Testis (tissue), 3 donors: ENCODE results near the gene PLAAT5. TPM values are rescaled to one million over a fixed set of nuclear protein-coding genes. Genes with fewer than 3 reads are reported as not detected.

Experiments used
- DNase-seq: peaks from one replicate; pipeline ENCODE4 v3.0.0-alpha.2; 2019
- H3K27ac ChIP-seq, 2 donors: fragments of 200-600 bp; sonication (generic); one replicate each; pipeline ENCODE4 v1.5.1; 2019
- H3K27me3 ChIP-seq: fragments of 200-600 bp; sonication (generic); one replicate; pipeline ENCODE4 v1.5.1; 2019
- H3K36me3 ChIP-seq: fragments of 200-600 bp; sonication (generic); one replicate; pipeline ENCODE4 v1.5.1; 2017; ENCODE audit warnings: low read depth; ENCODE audit errors: missing control alignments
- H3K4me1 ChIP-seq: fragments of 200-600 bp; sonication (generic); one replicate; pipeline ENCODE4 v1.5.1; 2019
- H3K4me3 ChIP-seq, 2 donors: fragments of 200-600 bp; sonication (generic); one replicate each; pipeline ENCODE4 v1.5.1; 2017 to 2019
- H3K9me3 ChIP-seq: fragments of 200-600 bp; sonication (generic); one replicate; pipeline ENCODE4 v1.5.1; 2017
- CTCF ChIP-seq, 3 experiments: fragments of 450-650 bp in 2 of 3; fragments of 200-600 bp in 1 of 3; sonication (generic) in 1 of 3; IDR thresholded peaks; one replicate each; pipeline ENCODE4 v1.5.1; 2016 to 2019; ENCODE audit warnings: antibody characterized with exemption in 3 of 3, mild to moderate bottlenecking in 2 of 3, moderate library complexity in 1 of 3
- POLR2A ChIP-seq: fragments of 450-650 bp; IDR thresholded peaks from one replicate; pipeline ENCODE4 v1.6.1; 2017; ENCODE audit warnings: antibody characterized with exemption, mild to moderate bottlenecking, moderate library complexity
- WGBS, 2 donors: methylation state at CpG; one replicate each; pipeline ENCODE4 v1.1.5; 2018; 5-methylcytosine and 5-hydroxymethylcytosine counted together
- intact Hi-C: fragments of 100-400 bp; cut with DNase I; formaldehyde crosslinking; loops from one replicate; pipeline ENCODE4 v1.15.1; 2023; ENCODE audit warnings: low total_unique reads
- polyA plus RNA-seq: library from polyadenylated mRNA; stranded (reverse); fragments of 350-450 nt; fragmentation: Illumina TruSeq; extraction: RNeasy Lipid Tissue Mini Kit (QIAGEN cat#74804); gene quantifications from one replicate; pipeline ENCODE4 v1.2.3, GENCODE V29; 2014; ENCODE audit warnings: low read depth, low replicate concordance; ENCODE audit not compliant: insufficient read depth
- total RNA-seq, 2 donors: library from RNA; depleted of rRNA; stranded (reverse); fragments of >200 nt; gene quantifications; one replicate each; pipeline ENCODE4 v1.2.3, GENCODE V29; 2016

Gene PLAAT5
- total and polyA plus RNA-seq, 3 donors from 2014 or later: 60.6 to 148 (median 92.8) TPM

- DNase-seq: no peak
Observed at GRCh38 chr11:63504933-63505586, 14.1 kb upstream of the PLAAT5 start.

GRCh38 chr11:63504054-63504453 lies 13.1 kb upstream of the PLAAT5 start:
- no peak for DNase-seq
- no peaks in the 10 kb centered on the region for H3K27me3 ChIP-seq
- TF ChIP-seq CTCF (IDR thresholded peaks at IDR 0.05) (no peak), POLR2A (no peak)
- WGBS, 2 donors: 90 to 92% methylated on average over 1 of the region's 1 CpG
- intact Hi-C loops: no loop called here
- no peak overlapping the region for H3K4me3 ChIP-seq
- no peak overlapping the region for H3K27ac ChIP-seq
- H3K36me3 ChIP-seq: no peaks in the 10 kb centered on the region
- peaks cover 8% of the 10 kb centered on the region for H3K4me1 ChIP-seq
- H3K9me3 ChIP-seq: no peaks in the 10 kb centered on the region

More at GRCh38 chr11:63504933-63505586, 14.1 kb upstream of the PLAAT5 start:
- Histone ChIP-seq H3K4me3 (no peak overlapping the region), H3K4me1 (peaks cover 8% of the 10 kb centered on the region), H3K27me3 (no peaks in the 10 kb centered on the region), H3K27ac (no peak overlapping the region), H3K36me3 (no peaks in the 10 kb centered on the region), H3K9me3 (no peaks in the 10 kb centered on the region)
- intact Hi-C loops: no loop called here
- no peak for TF ChIP-seq CTCF (IDR thresholded peaks at IDR 0.05)
- no peak for TF ChIP-seq POLR2A
- 64 to 74% methylated on average over 4 of the region's 4 CpGs for whole genome bisulfite sequencing, 2 donors

- 72 to 85% methylated on average over 6 of the region's 6 CpGs for WGBS, 2 donors
- intact Hi-C loops: no loop called here
Observed at GRCh38 chr11:63503492-63503891, 12.5 kb upstream of the PLAAT5 start.

DNA sequence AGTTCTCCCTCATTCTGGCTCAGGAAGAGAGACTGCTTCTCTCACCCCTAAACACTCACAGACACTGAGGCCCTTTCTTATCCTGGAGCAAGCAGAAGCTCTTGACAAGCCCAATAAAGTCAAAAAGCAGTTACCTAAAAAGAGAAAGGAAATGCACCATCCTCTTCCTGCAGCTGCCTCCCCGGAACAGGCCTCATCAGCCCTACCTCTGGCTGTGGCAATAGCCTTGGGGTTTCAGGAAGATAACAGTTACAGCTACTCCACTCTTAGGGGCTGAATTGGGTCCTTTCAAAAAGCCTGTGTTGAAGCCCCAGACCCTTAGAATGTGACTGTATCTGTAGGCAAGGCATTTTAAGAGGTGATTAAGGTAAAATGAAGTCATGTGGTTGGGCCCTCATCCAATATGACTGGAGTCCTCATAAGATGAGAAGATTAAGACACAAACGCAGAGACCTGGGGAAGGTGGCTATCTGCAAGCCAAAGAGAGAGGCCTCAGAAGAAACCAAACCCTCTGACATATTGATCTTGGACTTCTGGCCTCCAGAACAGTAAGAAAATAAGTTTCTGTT lies 11.4 kb upstream of the PLAAT5 start:
- TF ChIP-seq CTCF (IDR thresholded peaks at IDR 0.05) (no peak), POLR2A (no peak)
- WGBS, 2 donors: 58% methylated on average over 2 of the region's 2 CpGs
- no peak for DNase-seq
- Histone ChIP-seq H3K4me1 (peaks cover 8% of the 10 kb centered on the region), H3K27ac (no peak overlapping the region), H3K27me3 (no peaks in the 10 kb centered on the region), H3K9me3 (no peaks in the 10 kb centered on the region), H3K4me3 (no peak overlapping the region), H3K36me3 (no peaks in the 10 kb centered on the region)
- intact Hi-C loops: no loop called here

More at GRCh38 chr11:63503492-63503891, 12.5 kb upstream of the PLAAT5 start:
- H3K27ac ChIP-seq: no peak overlapping the region
- H3K4me1 ChIP-seq: peaks cover 8% of the 10 kb centered on the region
- DNase-seq: no peak
- H3K27me3 ChIP-seq: no peaks in the 10 kb centered on the region
- no peak for TF ChIP-seq POLR2A
- TF ChIP-seq CTCF (IDR thresholded peaks at IDR 0.05): no peak
- no peaks in the 10 kb centered on the region for H3K36me3 ChIP-seq
- H3K4me3 ChIP-seq: no peak overlapping the region
- H3K9me3 ChIP-seq: no peaks in the 10 kb centered on the region

GRCh38 chr11:63501236-63501635 lies 10.3 kb upstream of the PLAAT5 start:
- DNase-seq: no peak
- peaks cover 8% of the 10 kb centered on the region for H3K4me1 ChIP-seq
- H3K4me3 ChIP-seq: no peak overlapping the region
- TF ChIP-seq CTCF (IDR thresholded peaks at IDR 0.05) (no peak), POLR2A (no peak)
- WGBS, 2 donors: 64 to 73% methylated on average over 1 of the region's 1 CpG
- intact Hi-C loops: no loop called here
- no peaks in the 10 kb centered on the region for H3K9me3 ChIP-seq
- no peak overlapping the region for H3K27ac ChIP-seq
- no peaks in the 10 kb centered on the region for H3K36me3 ChIP-seq
- no peaks in the 10 kb centered on the region for H3K27me3 ChIP-seq
